Measurements from ENCODE around the gene GPR153. TPM values are rescaled to one million over a fixed set of nuclear protein-coding genes. Genes with fewer than 3 reads are reported as not detected.

GPR153 gene
- total and polyA plus RNA-seq, 2 of the 13 experiments (the other 11 are each of a cell fraction or from before 2014, with no cell fraction given) = 0.22 to 0.31 TPM

- no peak for TF ChIP-seq KIAA2018 (CRISPR knock-in tag; IDR thresholded peaks at IDR 0.05; ENCODE audit: borderline replicate concordance)
- peak; percentile 77; the same call in 1 of the 2 replicates for TF ChIP-seq ZNF318 (CRISPR knock-in tag; IDR thresholded peaks at IDR 0.05)
- no peak for TF ChIP-seq ZNF646 (CRISPR knock-in tag; IDR thresholded peaks at IDR 0.05)
Observed at GRCh38 chr1:6199298-6200187, 61.4 kb downstream of the GPR153 start, which contains the start of gene RPL22 (continued).

All from HepG2 (cell line).